Osteoblast (primary cell): ENCODE results near the gene C14orf132. TPM values are rescaled to one million over a fixed set of nuclear protein-coding genes. Genes with fewer than 3 reads are reported as not detected.
A peak's percentile ranks its signal among the peaks of the same experiment; 100 is the strongest.
"Not testable (repeated sequence)": the region's sequence is repeated elsewhere in the genome, so short reads cannot be mapped to it uniquely, and the experiment has no call there.

ENCODE experiments used
- DNase-seq: peaks from one replicate; pipeline ENCODE4 v3.0.0; 2011; ENCODE audit warnings: low spot score, mixed read lengths; ENCODE audit not compliant: insufficient read length; ENCODE audit errors: missing footprints
- H2AFZ ChIP-seq: 2 replicates; pipeline ENCODE4 v1.6.0; 2011; ENCODE audit warnings: mild to moderate bottlenecking, low read length
- H3K27ac ChIP-seq: 2 replicates; pipeline ENCODE4 v1.5.1; 2011; ENCODE audit warnings: mild to moderate bottlenecking, low read depth, low read length, moderate library complexity
- H3K27me3 ChIP-seq: 2 replicates; pipeline ENCODE4 v1.6.0; 2012; ENCODE audit warnings: mild to moderate bottlenecking, control low read depth, inconsistent platforms, low read length, moderate library complexity; ENCODE audit not compliant: insufficient read depth
- H3K36me3 ChIP-seq: 2 replicates; pipeline ENCODE4 v1.5.1; 2011; ENCODE audit warnings: mild to moderate bottlenecking, low read length, control low read depth, moderate library complexity; ENCODE audit not compliant: insufficient read depth
- H3K4me1 ChIP-seq: 2 replicates; pipeline ENCODE4 v1.5.1; 2011; ENCODE audit warnings: mild to moderate bottlenecking, low read length, control low read depth, moderate library complexity; ENCODE audit not compliant: insufficient read depth
- H3K4me2 ChIP-seq: 2 replicates; pipeline ENCODE4 v1.6.0; 2011; ENCODE audit warnings: mild to moderate bottlenecking, low read length; ENCODE audit not compliant: insufficient read depth
- H3K4me3 ChIP-seq: fragments of 200-600 bp; sonication (generic); 3 replicates; pipeline ENCODE4 v1.5.1; 2012; ENCODE audit warnings: mild to moderate bottlenecking, low read length, inconsistent platforms; ENCODE audit not compliant: insufficient read depth
- H3K79me2 ChIP-seq: 2 replicates; pipeline ENCODE4 v1.6.0; 2012; ENCODE audit warnings: mild to moderate bottlenecking, low read length, control low read depth, inconsistent platforms; ENCODE audit not compliant: insufficient read depth
- H3K9me3 ChIP-seq: 2 replicates; pipeline ENCODE4 v1.5.1; 2011; ENCODE audit warnings: low read depth, low read length, control low read depth
- H4K20me1 ChIP-seq: 2 replicates; pipeline ENCODE4 v1.6.0; 2012; ENCODE audit warnings: mild to moderate bottlenecking, low read length, control low read depth; ENCODE audit not compliant: insufficient read depth
- CTCF ChIP-seq: IDR thresholded peaks from 2 replicates; pipeline ENCODE4 v1.5.1; 2011; ENCODE audit warnings: mild to moderate bottlenecking, low read depth, low read length, moderate library complexity; ENCODE audit errors: extremely low read depth
- total RNA-seq: library from RNA; depleted of rRNA; stranded (reverse); fragments of >200 nt; gene quantifications from 2 replicates; pipeline ENCODE4 v1.2.3, GENCODE V29; 2012

C14orf132 gene
- total RNA-seq, 1 donor = 40.2 TPM

- peaks cover 7% of the 10 kb centered on the region for H3K4me1 ChIP-seq
- H3K79me2 ChIP-seq = no peaks in the 10 kb centered on the region
- peak overlapping the region; percentile 52 for H3K4me2 ChIP-seq
- no peak overlapping the region for H3K4me3 ChIP-seq
- peaks cover 22% of the 10 kb centered on the region for H3K27me3 ChIP-seq
- TF ChIP-seq CTCF = no peak
- DNase-seq = no peak
- H3K27ac ChIP-seq = no peak overlapping the region
- H3K9me3 ChIP-seq = no peaks in the 10 kb centered on the region
- H4K20me1 ChIP-seq = no peaks in the 10 kb centered on the region
- no peaks in the 10 kb centered on the region for H3K36me3 ChIP-seq
- H2AFZ ChIP-seq = peak overlapping the region; percentile 63
Observed at GRCh38 chr14:96001866-96002497, 37.2 kb upstream of the C14orf132 start.

GRCh38 chr14:96002498-96002884 is 36.7 kb upstream of the C14orf132 start:
- H3K4me3 ChIP-seq = no peak overlapping the region
- H3K27ac ChIP-seq = no peak overlapping the region
- no peaks in the 10 kb centered on the region for H3K9me3 ChIP-seq
- H3K79me2 ChIP-seq = no peaks in the 10 kb centered on the region
- H3K36me3 ChIP-seq = no peaks in the 10 kb centered on the region
- no peak for TF ChIP-seq CTCF
- DNase-seq = no peak
- H3K27me3 ChIP-seq = peaks cover 20% of the 10 kb centered on the region
- peak overlapping the region; percentile 52 for H3K4me2 ChIP-seq
- peaks cover 7% of the 10 kb centered on the region for H3K4me1 ChIP-seq
- no peak overlapping the region for H2AFZ ChIP-seq
- no peaks in the 10 kb centered on the region for H4K20me1 ChIP-seq

GRCh38 chr14:96011131-96011530 is 28.0 kb upstream of the C14orf132 start:
- DNase-seq = no peak
- no peak for TF ChIP-seq CTCF

GRCh38 chr14:96011607-96012006 is 27.6 kb upstream of the C14orf132 start:
- Histone ChIP-seq H3K4me1 (no peaks in the 10 kb centered on the region), H3K79me2 (no peaks in the 10 kb centered on the region), H3K27me3 (peaks cover 20% of the 10 kb centered on the region), H3K9me3 (peaks cover 2% of the 10 kb centered on the region), H4K20me1 (no peaks in the 10 kb centered on the region), H3K36me3 (no peaks in the 10 kb centered on the region), H3K27ac (no peak overlapping the region), H2AFZ (no peak overlapping the region), H3K4me3 (no peak overlapping the region), H3K4me2 (no peak overlapping the region)
- no peak for TF ChIP-seq CTCF
- DNase-seq = no peak

More at GRCh38 chr14:96011131-96011530, 28.0 kb upstream of the C14orf132 start:
- H3K36me3 ChIP-seq = no peaks in the 10 kb centered on the region
- no peak overlapping the region for H3K4me3 ChIP-seq
- no peaks in the 10 kb centered on the region for H3K4me1 ChIP-seq
- H2AFZ ChIP-seq = no peak overlapping the region
- H3K27me3 ChIP-seq = peaks cover 16% of the 10 kb centered on the region
- no peaks in the 10 kb centered on the region for H3K79me2 ChIP-seq
- no peak overlapping the region for H3K27ac ChIP-seq
- H4K20me1 ChIP-seq = no peaks in the 10 kb centered on the region
- peaks cover 2% of the 10 kb centered on the region for H3K9me3 ChIP-seq
- no peak overlapping the region for H3K4me2 ChIP-seq

- not testable (repeated sequence) for DNase-seq, H3K4me3 ChIP-seq, H3K4me2 ChIP-seq, H3K4me1 ChIP-seq, H3K36me3 ChIP-seq, H3K79me2 ChIP-seq, H2AFZ ChIP-seq, H3K9me3 ChIP-seq, H4K20me1 ChIP-seq, H3K27ac ChIP-seq
- peaks cover 31% of the 10 kb centered on the region for H3K27me3 ChIP-seq
Observed at GRCh38 chr14:96012757-96013156, 26.4 kb upstream of the C14orf132 start.
